Right ventricle myocardium inferior (tissue), 1 donor: Measurements from ENCODE around the gene EFL1. TPM values are rescaled to one million over a fixed set of nuclear protein-coding genes. Genes with fewer than 3 reads are reported as not detected.

ENCODE experiments used
- ATAC-seq: fragments of 200-7000 bp; cut with Tn5 transposase; one replicate; pipeline ENCODE4 v1.9.1; 2020; ENCODE audit warnings: mild to moderate bottlenecking, moderate library complexity
- DNase-seq: peaks from one replicate; pipeline ENCODE4 v3.0.0; 2021; ENCODE audit errors: missing footprints
- intact Hi-C: fragments of 100-400 bp; cut with DNase I; formaldehyde crosslinking; loops from one replicate; pipeline ENCODE4 v1.11.0; 2022
- total RNA-seq: library from RNA; stranded (reverse); fragmentation: NEBNext Ultra II Directional; extraction: Animal tissue kit (Norgen Biotek cat#: 25700); gene quantifications from one replicate; pipeline ENCODE4 v1.2.1, GENCODE V29; 2021
- donor health status: DM: no; HTN: yes; CAD: no; lungs with severe emphysema.

Gene EFL1
- total RNA-seq, 1 donor from 2014 or later: 16.9 TPM

- intact Hi-C loops: no loop called here
- DNase-seq: no peak
- ATAC-seq: no peak
These were observed 126.9 kb downstream of the EFL1 start for GRCh38 chr15:82135638-82136037.

- DNase-seq: no peak
- intact Hi-C loops: no loop called here
- ATAC-seq: no peak
These were observed 128.1 kb downstream of the EFL1 start for GRCh38 chr15:82134461-82134860.

- ATAC-seq: no peak
- DNase-seq: no peak
- intact Hi-C loops: no loop called here
These were observed 129.3 kb downstream of the EFL1 start for GRCh38 chr15:82133251-82133650.

GRCh38 chr15:82132742-82133141 is 129.8 kb downstream of the EFL1 start:
- no peak for ATAC-seq
- no peak for DNase-seq
- intact Hi-C loops: no loop called here

GRCh38 chr15:82132096-82132495 is 130.4 kb downstream of the EFL1 start:
- ATAC-seq: no peak
- intact Hi-C loops: no loop called here
- no peak for DNase-seq

- DNase-seq (no peak), ATAC-seq (no peak)
- intact Hi-C loops: no loop called here
These were observed 132.3 kb downstream of the EFL1 start for GRCh38 chr15:82130248-82130647.

GRCh38 chr15:82129761-82130160 is 132.8 kb downstream of the EFL1 start:
- intact Hi-C loops: no loop called here

GRCh38 chr15:82129149-82129692 is 133.3 kb downstream of the EFL1 start:
- ATAC-seq (no peak), DNase-seq (no peak)
- intact Hi-C loops: no loop called here

More at GRCh38 chr15:82129761-82130160, 132.8 kb downstream of the EFL1 start:
- DNase-seq (no peak), ATAC-seq (no peak)

- intact Hi-C loops: no loop called here
- no peak for ATAC-seq
- no peak for DNase-seq
These were observed 134.0 kb downstream of the EFL1 start for GRCh38 chr15:82128401-82129148.

GRCh38 chr15:82127581-82127980 is 135.0 kb downstream of the EFL1 start:
- intact Hi-C loops: no loop called here
- no peak for ATAC-seq
- no peak for DNase-seq

GRCh38 chr15:82126346-82126745 is 136.2 kb downstream of the EFL1 start:
- no peak for DNase-seq
- intact Hi-C loops: no loop called here
- no peak for ATAC-seq

GRCh38 chr15:82124331-82125263 is 137.9 kb downstream of the EFL1 start:
- DNase-seq (no peak), ATAC-seq (no peak)
- intact Hi-C loops: no loop called here

- intact Hi-C loops: no loop called here
- ATAC-seq (no peak), DNase-seq (no peak)
These were observed 139.7 kb downstream of the EFL1 start for GRCh38 chr15:82122746-82123400.

- ATAC-seq: no peak
- intact Hi-C loops: no loop called here
- no peak for DNase-seq
These were observed 144.5 kb downstream of the EFL1 start for GRCh38 chr15:82118040-82118439.

- intact Hi-C loops: no loop called here
- ATAC-seq: no peak
- no peak for DNase-seq
These were observed 145.2 kb downstream of the EFL1 start for GRCh38 chr15:82117296-82117695.

GRCh38 chr15:82114660-82115059 is 147.9 kb downstream of the EFL1 start:
- DNase-seq: no peak
- intact Hi-C loops: no loop called here
- ATAC-seq: no peak

GRCh38 chr15:82113106-82113715 is 149.3 kb downstream of the EFL1 start:
- intact Hi-C loops: no loop called here
- DNase-seq (no peak), ATAC-seq (no peak)

GRCh38 chr15:82111918-82112317 is 150.6 kb downstream of the EFL1 start:
- intact Hi-C loops: no loop called here
- no peak for ATAC-seq

GRCh38 chr15:82110144-82110543 is 152.4 kb downstream of the EFL1 start:
- DNase-seq (no peak), ATAC-seq (no peak)
- intact Hi-C loops: no loop called here

More at GRCh38 chr15:82111918-82112317, 150.6 kb downstream of the EFL1 start:
- no peak for DNase-seq
